PC-9 (cell line): Measurements from ENCODE around the gene CLINT1. TPM values are rescaled to one million over a fixed set of nuclear protein-coding genes. Genes with fewer than 3 reads are reported as not detected.

ENCODE experiments used
- BruUV-seq: library from RNA; stranded (reverse); fragments of 400-500 nt; replicated peaks from 2 replicates; lab custom pipeline; 2021; lab: Mats Ljungman, UMichigan
- CTCF ChIA-PET: fragments of 300-600 bp; sonication (Branson Sonifier 250); formaldehyde crosslinking; loops from one replicate; lab custom pipeline; 2022; ENCODE audit warnings: antibody characterized with exemption; lab: Charles Lee
- POLR2A ChIA-PET: fragments of 300-600 bp; sonication (Branson Sonifier 250); formaldehyde crosslinking; loops from one replicate; lab custom pipeline; 2022; ENCODE audit warnings: antibody characterized with exemption; ENCODE audit not compliant: unreplicated experiment; lab: Charles Lee
- DNase-seq, 2 experiments: peaks; one replicate each; pipeline versions ENCODE4 v3.0.0 to v3.0.0-alpha.2; 2015 to 2022; ENCODE audit warnings: mixed read lengths in 1 of 2
- H2AFZ ChIP-seq: fragments of 200-600 bp; sonication (generic); 2 replicates; pipeline ENCODE4 v1.8.1; 2017; ENCODE audit warnings: antibody characterized with exemption
- H3F3A ChIP-seq: fragments of 200-600 bp; sonication (generic); 2 replicates; pipeline ENCODE4 v1.8.1; 2017; ENCODE audit warnings: antibody characterized with exemption, mild to moderate bottlenecking, low read depth; ENCODE audit not compliant: insufficient read depth
- H3K27ac ChIP-seq: fragments of 200-600 bp; sonication (generic); 2 replicates; pipeline ENCODE4 v1.6.1; 2016; ENCODE audit warnings: mixed run types
- H3K27me3 ChIP-seq: fragments of 200-600 bp; sonication (generic); 2 replicates; pipeline ENCODE4 v1.6.1; 2016; ENCODE audit warnings: low read depth, mixed run types; ENCODE audit not compliant: insufficient read depth
- H3K36me3 ChIP-seq: fragments of 200-600 bp; sonication (generic); 2 replicates; pipeline ENCODE4 v1.6.1; 2016; ENCODE audit warnings: low read depth, mixed run types
- H3K4me1 ChIP-seq: fragments of 200-600 bp; sonication (generic); replicated peaks from 2 replicates; pipeline ENCODE4 v1.6.1; 2016; ENCODE audit warnings: mixed run types; ENCODE audit not compliant: insufficient read depth
- H3K4me2 ChIP-seq: fragments of 200-600 bp; sonication (generic); 2 replicates; pipeline ENCODE4 v1.6.1; 2017; ENCODE audit warnings: mixed run types
- H3K4me3 ChIP-seq: fragments of 200-600 bp; sonication (generic); 2 replicates; pipeline ENCODE4 v1.6.1; 2016; ENCODE audit warnings: mixed run types
- H3K79me2 ChIP-seq: fragments of 200-600 bp; sonication (generic); 2 replicates; pipeline ENCODE4 v1.6.1; 2017; ENCODE audit warnings: low read depth, mixed run types
- H3K9me2 ChIP-seq: fragments of 200-600 bp; sonication (generic); 2 replicates; pipeline ENCODE4 v1.8.1; 2017; ENCODE audit warnings: mild to moderate bottlenecking; ENCODE audit not compliant: insufficient read depth
- H3K9me3 ChIP-seq: fragments of 200-600 bp; sonication (generic); 2 replicates; pipeline ENCODE4 v1.8.1; 2016; ENCODE audit warnings: low read depth; ENCODE audit not compliant: insufficient read depth
- H4K20me1 ChIP-seq: fragments of 200-600 bp; sonication (generic); 2 replicates; pipeline ENCODE4 v1.8.1; 2017; ENCODE audit not compliant: insufficient read depth
- CTCF ChIP-seq: fragments of 200-600 bp; sonication (generic); conservative IDR thresholded peaks from 2 replicates; pipeline ENCODE4 v1.6.1; 2017; ENCODE audit warnings: mixed run types, antibody characterized with exemption, mild to moderate bottlenecking, moderate library complexity
- EZH2 ChIP-seq: fragments of 200-600 bp; sonication (generic); IDR thresholded peaks from 2 replicates; pipeline ENCODE4 v1.8.0; 2017; ENCODE audit warnings: antibody characterized with exemption, low read depth
- intact Hi-C: fragments of 100-400 bp; cut with micrococcal nuclease; formaldehyde crosslinking; loops from one replicate; pipeline ENCODE4 v1.10.0; 2022; ENCODE audit not compliant: unreplicated experiment
- total RNA-seq: library from RNA; stranded (reverse); gene quantifications from 2 replicates; pipeline ENCODE4 v1.2.3, GENCODE V29; 2021

CLINT1 gene
- total RNA-seq, 1 experiment from 2014 or later, result 95.8 TPM

GRCh38 chr5:157739388-157740228 is 119.3 kb downstream of the CLINT1 start:
- Histone ChIP-seq H3F3A (peaks cover 3% of the 10 kb centered on the region; the same call in 1 of the 2 replicates), H4K20me1 (no peaks in the 10 kb centered on the region), H3K79me2 (no peaks in the 10 kb centered on the region), H2AFZ (no peak overlapping the region), H3K27ac (no peak overlapping the region), H3K4me3 (no peak overlapping the region), H3K36me3 (no peaks in the 10 kb centered on the region), H3K4me1 (peaks cover 8% of the 10 kb centered on the region), H3K27me3 (no peaks in the 10 kb centered on the region), H3K4me2 (no peak overlapping the region), H3K9me3 (no peaks in the 10 kb centered on the region), H3K9me2 (no peaks in the 10 kb centered on the region)
- ChIA-PET POLR2A (no interaction called here), CTCF (no interaction called here)
- TF ChIP-seq EZH2 (no peak), CTCF (no peak)
- DNase-seq, result no peak
- intact Hi-C loops, result loop anchor here (5.0 kb wide), 2 partner anchors 262 to 397 kb away; no protein-coding TSS in a partner anchor
- BruUV-seq, result no TSS peak

GRCh38 chr5:157735991-157736390 is 123.0 kb downstream of the CLINT1 start:
- no peaks in the 10 kb centered on the region for H3K9me3 ChIP-seq
- no peak overlapping the region for H3K4me3 ChIP-seq
- no peak overlapping the region for H3K27ac ChIP-seq
- H3F3A ChIP-seq, result no peaks in the 10 kb centered on the region
- no peaks in the 10 kb centered on the region for H3K4me1 ChIP-seq
- intact Hi-C loops, result no loop called here
- H3K9me2 ChIP-seq, result no peaks in the 10 kb centered on the region
- no peak for TF ChIP-seq CTCF
- no peak for TF ChIP-seq EZH2
- no peak overlapping the region for H2AFZ ChIP-seq
- POLR2A ChIA-PET, result no interaction called here
- DNase-seq, result no peak
- no peaks in the 10 kb centered on the region for H4K20me1 ChIP-seq
- no peak overlapping the region for H3K4me2 ChIP-seq
- H3K36me3 ChIP-seq, result peaks cover 7% of the 10 kb centered on the region; the same call in 1 of the 2 replicates
- CTCF ChIA-PET, result no interaction called here
- H3K27me3 ChIP-seq, result no peaks in the 10 kb centered on the region
- no TSS peak for BruUV-seq
- peaks cover 6% of the 10 kb centered on the region for H3K79me2 ChIP-seq

Other genes starting within 250 kb of the CLINT1 start
- gene SOX30, start 206.7 kb downstream of the CLINT1 start, total RNA-seq, result 0.11 TPM in 1 of 2 replicates, not detected in the other
- gene C5orf52, start 187.6 kb downstream of the CLINT1 start, total RNA-seq, result not detected in 2 replicates
- gene THG1L, start 127.7 kb downstream of the CLINT1 start, total RNA-seq, result 20.9 and 25.3 TPM in 2 replicates
- gene LSM11, start 115.4 kb downstream of the CLINT1 start, total RNA-seq, result 1.9 and 2.1 TPM in 2 replicates